GM19238 (cell line): ENCODE measurements around the gene ACR.

ENCODE experiments used
- DNase-seq: peaks from one replicate; pipeline ENCODE4 v3.0.0; 2011; ENCODE audit warnings: low spot score; ENCODE audit not compliant: insufficient read length

Gene ACR

DNA sequence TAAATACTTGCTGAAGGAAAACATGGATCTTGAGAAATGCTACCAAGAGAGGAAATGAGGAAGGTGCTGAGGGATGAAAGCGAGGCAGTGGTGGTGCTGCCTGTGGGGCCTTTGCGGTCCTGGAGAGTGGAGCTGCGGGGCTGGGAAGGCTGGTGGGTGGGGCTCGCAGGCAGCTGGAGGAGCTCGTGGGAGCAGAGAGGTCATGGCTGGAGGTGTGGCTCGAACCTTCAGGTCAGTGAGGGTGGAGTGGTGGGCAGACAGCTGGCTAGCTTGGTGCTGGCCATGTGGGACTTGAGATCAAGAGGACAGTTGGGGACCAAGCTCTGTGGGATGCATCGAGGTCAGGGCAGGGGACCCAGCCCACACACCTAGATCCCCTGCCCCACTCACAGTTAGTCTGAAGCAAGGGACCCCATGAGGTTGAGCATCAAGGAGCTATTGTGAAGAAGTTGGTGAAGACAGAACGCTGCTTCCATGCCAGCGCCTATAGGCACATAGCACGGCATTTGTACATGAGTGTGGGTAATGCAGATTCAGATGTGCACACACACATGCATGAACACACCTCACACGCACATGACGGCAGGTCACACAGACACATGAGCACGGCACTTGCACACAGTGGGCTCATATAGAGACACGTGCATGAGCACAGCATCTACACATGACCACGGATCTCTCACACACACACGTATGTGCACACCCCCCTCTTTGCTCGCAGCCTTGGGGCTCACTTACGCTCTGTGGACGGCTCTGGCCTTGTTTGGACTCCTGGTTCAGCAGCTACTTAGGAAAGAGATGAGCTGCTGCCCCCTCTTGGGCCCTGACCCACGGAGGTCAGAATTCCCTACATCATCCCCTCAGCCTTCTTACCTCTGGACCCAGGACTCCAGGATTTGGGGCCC lies 34.9 kb upstream of the ACR start:
- DNase-seq, result no peak

- DNase-seq, result no peak
Measured at GRCh38 chr22:50703726-50704509, 34.1 kb upstream of the ACR start.

DNA sequence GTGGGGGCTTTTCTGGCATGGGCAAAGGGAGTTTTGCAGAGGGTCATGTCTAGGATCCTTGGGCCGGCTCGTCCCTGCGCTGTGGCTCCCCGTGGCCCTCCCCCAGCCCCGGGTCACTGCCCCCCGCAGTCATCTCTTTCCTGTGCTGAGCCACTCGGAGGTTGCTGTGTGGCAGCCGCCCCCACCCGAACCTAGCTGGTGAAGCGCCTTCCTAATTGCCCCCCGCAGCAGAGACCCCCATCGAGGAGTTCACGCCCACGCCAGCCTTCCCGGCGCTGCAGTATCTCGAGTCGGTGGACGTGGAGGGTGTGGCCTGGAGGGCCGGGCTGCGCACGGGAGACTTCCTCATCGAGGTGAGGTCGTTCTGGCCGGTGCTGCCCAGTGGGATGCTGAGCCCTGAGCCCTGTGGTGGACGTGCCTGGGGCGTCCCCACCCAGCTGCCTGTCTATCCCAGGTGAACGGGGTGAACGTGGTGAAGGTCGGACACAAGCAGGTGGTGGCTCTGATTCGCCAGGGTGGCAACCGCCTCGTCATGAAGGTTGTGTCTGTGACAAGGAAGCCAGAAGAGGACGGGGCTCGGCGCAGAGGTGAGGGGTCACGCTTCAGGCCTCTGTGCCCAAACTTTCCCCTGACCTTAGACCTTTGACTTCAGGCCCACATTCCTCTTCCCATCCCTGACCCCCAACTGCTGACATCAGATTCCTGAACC lies 33.3 kb upstream of the ACR start:
- no peak for DNase-seq

GRCh38 chr22:50705219-50705691 lies 32.7 kb upstream of the ACR start:
- DNase-seq, result no peak

DNA sequence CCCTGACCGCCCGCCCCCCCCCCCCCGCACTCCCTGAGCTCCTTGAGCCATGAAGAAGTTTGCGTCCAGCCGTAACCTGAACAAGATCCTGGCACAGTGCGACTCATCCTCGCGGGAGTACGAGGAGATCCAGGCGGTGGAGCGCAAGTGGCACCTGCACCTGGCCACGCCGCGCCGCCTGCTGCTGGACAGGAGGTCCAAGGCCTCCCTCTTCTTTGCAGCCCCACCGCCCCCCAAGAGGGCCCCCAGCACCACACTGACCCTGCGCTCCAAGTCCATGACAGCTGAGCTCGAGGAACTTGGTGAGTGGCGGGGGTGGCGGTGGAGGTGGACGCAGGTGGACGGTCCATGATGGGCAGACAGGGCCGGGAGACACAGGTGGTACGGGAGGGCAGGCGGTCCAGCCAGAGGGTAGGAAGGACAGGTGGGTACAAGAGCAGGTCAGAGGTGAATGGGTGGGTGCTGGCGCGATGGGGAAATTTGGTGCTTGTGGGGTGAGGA lies 32.1 kb upstream of the ACR start:
- no peak for DNase-seq

GRCh38 chr22:50706481-50707125 lies 31.4 kb upstream of the ACR start:
- DNase-seq, result no peak

- DNase-seq, result no peak
Measured at GRCh38 chr22:50708474-50708873, 29.5 kb upstream of the ACR start.

- DNase-seq, result no peak
Measured at GRCh38 chr22:50708996-50709395, 29.0 kb upstream of the ACR start.

DNA sequence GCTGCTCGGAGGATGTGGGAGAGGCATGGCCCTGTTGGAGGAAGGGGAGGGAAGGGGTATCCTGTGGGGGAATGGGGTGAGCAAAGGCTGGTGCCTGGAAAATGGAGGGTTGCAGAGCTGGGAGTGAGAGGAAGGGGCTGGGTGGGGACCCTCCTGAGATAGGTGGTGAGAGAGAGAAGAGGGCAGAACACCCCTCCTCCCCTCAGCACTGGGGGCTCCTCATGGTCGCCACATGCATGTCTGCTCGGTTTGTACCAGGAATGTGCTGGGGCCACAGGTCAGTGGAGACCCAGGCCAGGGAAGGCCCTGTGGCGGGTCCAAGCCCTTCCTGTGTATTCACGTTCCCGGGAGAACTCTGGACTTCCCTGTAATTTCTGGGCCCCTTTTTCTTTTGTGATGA lies 27.8 kb upstream of the ACR start:
- no peak for DNase-seq

DNA sequence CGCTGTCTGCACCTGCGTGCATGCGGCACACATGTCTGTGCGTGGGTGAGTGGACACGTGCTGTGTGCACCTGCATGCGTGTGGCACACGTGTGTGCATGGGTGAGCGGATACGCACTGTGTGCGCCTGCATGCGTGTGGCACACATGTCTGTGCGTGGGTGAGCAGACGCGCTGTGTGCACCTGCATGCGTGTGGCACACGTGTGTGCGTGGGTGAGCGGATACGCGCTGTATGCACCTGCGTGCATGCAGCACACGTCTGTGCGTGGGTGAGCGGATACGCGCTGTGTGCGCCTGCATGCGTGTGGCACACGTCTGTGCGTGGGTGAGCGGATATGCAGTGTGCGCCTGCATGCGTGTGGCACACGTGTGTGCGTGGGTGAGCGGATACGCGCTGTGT lies 27.1 kb upstream of the ACR start:
- DNase-seq, result no peak

DNA sequence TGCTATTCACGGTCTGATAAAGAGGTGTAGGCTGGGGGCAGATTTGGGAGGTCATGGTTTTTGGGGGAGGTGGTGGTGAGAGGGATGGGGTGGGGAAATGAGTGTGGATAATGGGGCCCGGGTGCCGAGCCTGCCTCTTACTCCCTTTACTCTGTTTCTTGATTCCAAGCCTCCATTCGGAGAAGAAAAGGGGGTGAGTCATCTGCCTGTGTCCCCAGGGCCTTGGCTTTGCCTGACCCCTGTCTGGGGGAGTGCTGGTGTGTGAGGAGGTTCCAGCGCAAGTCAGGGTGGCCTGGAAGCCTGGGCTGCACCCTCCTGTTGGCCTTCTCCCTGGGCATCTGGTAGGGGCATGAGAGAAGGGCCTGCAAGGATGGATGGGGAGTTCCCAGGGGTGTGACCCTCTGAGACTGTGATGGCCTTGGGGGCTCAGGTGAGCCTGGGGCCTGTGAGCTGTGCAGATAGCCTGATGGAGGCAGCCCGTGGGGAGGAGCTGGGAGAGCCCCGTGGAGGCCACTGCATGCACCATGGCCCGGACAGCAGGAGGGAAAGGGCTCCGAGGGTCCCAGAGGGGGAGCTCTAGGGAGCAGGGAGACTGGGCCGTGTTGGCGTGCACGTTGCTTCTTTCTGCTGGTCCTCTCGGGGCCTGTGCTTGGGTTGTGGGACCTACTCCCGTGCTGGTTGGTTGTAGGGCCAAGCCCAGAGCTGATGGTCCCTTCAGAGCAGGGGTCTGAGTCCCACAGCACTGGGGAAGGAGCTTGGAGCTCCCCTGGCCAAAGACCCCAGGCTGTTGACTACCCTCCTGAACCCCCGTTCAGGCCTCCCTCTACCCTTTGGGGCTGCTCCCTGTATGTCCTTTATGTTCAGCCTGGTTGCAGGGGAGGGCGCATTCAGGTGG lies 26.3 kb upstream of the ACR start:
- DNase-seq, result no peak

DNA sequence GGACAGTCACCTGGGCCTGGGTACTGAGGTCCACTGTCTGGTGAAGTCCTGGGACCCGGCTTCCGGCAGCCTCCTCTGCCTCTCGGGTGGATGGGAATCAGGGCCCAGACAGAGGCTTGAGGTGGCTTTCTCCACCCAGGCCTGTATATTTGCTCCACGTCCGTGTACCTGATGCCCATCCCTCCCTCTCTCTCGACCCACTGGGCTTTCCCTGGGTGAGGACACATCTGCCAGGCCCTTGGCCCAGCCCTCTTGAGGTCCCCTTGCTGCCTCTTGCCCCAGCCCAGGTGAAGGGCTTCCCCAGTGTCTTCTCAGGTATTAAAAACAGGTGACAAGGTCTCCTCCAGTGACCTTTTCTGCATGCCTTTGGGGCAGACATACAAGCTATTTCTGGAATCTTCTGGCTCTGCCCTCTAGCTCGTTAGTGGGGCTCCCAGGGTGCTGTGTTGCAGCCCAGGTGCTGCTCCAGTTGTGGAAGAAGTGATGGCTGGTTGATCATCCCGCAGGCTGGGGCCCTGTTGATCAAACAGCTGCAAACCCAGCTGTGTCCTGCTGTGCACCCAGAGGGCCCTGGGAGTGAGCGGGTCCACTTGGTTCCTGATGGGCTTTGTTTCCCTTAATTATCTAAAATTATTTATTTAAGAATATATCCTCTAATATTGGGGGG lies 25.5 kb upstream of the ACR start:
- DNase-seq, result no peak

DNA sequence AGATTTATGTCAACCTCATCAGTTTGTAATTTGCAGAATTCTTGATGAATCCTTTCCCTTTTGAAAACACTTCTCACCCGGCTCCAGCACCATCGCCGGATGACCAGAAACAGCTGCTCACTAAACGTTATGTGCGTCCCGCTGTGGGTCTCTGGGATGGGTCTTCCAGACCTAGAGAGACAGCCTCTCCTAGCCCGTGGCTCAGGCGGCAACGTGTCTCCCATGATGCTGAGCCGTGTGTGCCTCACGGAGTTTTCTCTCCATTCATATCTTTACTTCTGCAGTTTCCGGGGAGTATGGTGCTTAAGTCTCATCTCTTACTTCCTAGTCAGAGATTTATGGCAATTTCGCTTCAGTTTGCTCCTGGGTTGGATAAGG lies 25.0 kb upstream of the ACR start:
- no peak for DNase-seq

GRCh38 chr22:50713571-50714056 lies 24.4 kb upstream of the ACR start:
- DNase-seq, result no peak

DNA sequence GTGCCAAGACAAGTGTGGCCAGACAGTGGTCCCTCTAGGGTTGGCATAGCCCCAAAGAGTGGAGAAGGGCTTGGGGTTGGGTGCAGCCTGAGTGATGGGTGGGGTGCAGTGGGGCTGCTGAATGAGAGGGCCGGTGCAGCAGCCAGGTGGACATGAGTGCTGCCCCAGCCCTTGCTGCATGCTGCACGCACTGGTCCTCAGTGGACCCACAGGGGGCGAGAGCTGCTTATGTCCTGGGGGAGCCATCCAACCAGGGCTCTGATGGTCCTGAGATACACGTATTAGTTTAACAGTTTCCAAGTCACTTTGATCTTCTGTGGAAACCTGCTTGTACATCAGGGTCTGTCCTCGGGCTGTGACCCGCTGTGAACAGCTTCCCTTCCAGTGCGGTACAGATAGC lies 23.9 kb upstream of the ACR start:
- no peak for DNase-seq

DNA sequence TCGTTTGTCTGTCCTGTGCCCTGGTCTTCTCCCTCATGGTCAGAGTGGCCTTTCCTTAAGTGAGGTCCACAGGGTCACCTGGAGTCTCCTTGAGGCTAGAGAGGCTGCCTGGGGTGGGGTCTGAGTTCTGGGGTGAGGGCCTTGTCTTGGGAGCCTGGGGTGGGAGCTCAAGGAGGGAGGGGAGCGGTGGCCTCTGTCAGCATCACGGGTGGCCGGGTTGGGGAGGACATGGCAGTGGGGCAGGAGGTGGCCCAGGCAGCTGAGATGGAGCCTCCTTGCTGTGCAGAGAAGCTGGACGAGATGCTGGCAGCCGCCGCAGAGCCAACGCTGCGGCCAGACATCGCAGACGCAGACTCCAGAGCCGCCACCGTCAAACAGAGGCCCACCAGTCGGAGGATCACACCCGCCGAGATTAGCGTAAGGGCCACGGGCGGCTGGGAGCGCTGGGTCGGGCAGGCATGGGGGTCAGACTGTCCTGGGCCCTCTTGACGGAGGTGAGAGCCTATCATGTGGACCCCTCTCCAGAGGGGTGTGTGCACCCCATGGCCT lies 23.3 kb upstream of the ACR start:
- no peak for DNase-seq

DNA sequence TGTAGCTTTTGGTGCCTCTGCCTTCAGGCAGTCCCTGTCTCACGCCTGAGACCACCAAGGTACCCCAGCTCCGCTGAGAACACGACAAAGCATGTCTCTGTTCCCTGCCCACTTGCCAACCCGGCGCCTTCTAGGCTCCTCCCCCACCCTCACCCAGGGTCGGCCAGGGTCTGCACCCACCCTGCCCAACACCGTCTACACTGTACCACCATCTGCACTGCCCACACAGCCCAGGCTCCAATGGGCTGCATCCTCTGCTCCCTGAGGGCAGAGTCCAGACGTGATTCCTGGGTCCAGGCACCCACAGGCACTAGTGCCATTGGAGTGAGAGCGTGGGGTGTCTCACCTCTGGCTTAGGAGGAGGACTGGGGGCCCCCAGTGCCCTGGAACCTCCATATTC lies 22.8 kb upstream of the ACR start:
- DNase-seq, result no peak

GRCh38 chr22:50715776-50716175 lies 22.2 kb upstream of the ACR start:
- no peak for DNase-seq
